ENCODE measurements around the gene SKA2.

- TF ChIP-seq CTCF (conservative IDR thresholded peaks at IDR 0.05 in 1 of 2, IDR thresholded peaks at IDR 0.05 in 1 of 2; ENCODE audit: low read depth in 1 of 2, low read length in 2 of 2) (no peak), EZH2 (IDR thresholded peaks at IDR 0.05; ENCODE audit: low read length, missing control alignments) (no peak)
Observed at GRCh38 chr17:59062509-59062908, 92.5 kb downstream of the SKA2 start.

All from fibroblast of lung (primary cell).